Dermis blood vessel endothelial cell (primary cell): ENCODE data around the gene TMEM198. TPM values are rescaled to one million over a fixed set of nuclear protein-coding genes. Genes with fewer than 3 reads are reported as not detected.

Experiments
- DNase-seq: peaks from one replicate; pipeline ENCODE4 v3.0.0; 2010
- total RNA-seq: library from RNA; depleted of rRNA; stranded (reverse); fragments of >200 nt; gene quantifications from 2 replicates; pipeline ENCODE4 v1.2.3, GENCODE V29; 2014

TMEM198 gene
- total RNA-seq, 1 donor from 2014 or later = under 0.01 TPM

DNA sequence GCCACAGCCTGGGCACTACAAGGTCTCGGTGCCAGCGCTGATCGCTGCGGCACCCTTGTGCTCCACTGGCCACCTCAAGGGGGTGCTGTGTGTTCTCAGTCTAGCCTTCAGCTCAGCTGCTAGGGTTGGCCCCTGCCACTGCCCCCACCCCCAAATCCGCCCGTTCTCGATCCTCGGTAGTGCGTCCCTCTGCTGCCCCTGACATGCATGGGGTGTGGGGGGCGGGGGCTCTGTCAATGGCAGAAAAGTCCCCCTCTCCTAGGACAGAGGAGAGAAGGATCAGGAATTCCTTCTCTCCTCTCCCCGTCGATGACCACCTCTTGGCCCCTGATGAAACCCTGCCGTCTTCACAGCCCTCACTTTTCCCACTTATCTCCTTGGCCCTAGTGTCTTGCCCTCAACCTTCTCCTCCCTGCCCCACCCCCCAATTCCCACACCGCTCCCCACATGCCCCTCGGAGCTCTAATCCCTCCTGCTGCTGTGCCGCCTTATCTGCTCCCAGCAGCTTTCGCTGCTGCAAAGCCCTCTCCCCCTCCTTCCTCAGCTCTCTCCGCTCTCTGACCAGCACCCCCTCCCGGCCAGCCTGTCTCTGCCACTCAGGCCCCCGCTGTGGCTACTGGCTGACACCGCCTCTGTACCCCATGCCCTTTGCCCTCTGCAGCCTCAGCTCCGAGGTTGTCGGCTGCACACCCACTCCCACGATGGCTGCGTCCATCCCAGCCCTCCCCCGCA, 33.9 kb upstream of the TMEM198 start:
- DNase-seq = peak; percentile 64

DNA sequence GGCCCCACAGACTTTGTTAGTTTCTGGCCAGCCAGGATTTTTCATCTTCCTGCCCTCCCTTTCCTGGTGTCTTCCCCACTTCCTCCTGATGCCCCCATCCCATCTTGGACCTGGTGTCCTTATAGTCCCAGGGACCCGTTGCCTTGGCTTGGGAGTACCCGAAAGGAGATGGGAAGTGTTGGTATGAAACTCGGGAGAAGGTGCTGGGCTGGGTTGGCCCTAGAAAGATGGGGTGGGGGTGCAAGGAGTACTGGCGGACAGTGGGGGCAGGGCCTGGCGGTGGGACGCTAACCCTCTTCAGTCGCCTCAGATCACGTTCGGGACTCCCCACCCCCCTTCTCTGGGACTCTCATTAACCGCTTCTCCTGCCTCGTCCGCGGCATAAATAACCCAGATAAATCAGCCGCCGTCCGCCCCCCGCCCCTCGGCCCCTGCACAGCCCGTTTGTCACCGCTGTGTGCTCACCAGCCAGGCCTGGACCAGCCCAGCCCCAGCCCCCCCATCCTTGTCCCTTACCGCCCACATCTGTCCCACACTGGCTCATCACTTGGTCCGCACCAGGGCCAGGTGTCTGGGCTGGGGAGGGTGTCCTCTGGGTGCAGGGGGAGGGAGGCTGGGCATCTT, 33.2 kb upstream of the TMEM198 start:
- no peak for DNase-seq

DNA sequence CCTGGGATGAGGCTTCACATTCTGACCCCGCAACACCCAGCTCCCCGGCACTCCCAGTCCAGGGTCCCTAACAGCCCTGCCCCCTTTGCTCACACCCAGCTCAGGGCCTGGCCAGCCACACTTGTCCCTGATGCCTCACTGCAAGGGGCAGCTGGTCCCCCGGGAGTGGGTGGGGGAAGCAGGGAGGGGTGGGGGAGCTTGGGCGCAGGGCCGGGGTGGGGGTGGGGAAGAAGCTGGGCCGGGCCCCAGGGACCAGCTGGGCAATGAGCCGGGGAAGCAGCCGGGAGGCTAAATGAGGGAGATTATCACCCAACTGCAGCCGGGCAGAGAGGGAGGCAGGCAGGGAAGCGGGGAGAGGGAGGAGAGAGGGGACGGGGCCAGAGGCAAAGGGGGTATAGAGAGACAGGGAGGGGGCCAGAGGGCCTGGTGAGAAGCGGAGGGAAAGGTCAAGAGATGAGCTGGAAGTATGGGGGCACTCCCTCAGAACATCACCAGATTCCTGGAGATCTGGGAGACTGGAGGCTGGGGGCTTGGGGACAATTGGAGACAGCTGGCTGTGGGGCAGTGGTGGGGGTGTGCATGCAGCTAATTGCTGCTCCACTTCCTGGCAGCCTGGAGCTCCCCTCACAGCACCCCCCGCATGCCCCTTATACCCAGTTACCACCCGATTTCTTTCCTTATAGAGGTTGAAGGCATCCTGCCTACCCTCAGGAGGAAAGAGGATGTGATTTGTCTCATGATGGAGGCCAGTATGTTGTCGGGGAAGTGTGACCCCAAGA, 32.1 kb upstream of the TMEM198 start:
- DNase-seq = no peak

DNA sequence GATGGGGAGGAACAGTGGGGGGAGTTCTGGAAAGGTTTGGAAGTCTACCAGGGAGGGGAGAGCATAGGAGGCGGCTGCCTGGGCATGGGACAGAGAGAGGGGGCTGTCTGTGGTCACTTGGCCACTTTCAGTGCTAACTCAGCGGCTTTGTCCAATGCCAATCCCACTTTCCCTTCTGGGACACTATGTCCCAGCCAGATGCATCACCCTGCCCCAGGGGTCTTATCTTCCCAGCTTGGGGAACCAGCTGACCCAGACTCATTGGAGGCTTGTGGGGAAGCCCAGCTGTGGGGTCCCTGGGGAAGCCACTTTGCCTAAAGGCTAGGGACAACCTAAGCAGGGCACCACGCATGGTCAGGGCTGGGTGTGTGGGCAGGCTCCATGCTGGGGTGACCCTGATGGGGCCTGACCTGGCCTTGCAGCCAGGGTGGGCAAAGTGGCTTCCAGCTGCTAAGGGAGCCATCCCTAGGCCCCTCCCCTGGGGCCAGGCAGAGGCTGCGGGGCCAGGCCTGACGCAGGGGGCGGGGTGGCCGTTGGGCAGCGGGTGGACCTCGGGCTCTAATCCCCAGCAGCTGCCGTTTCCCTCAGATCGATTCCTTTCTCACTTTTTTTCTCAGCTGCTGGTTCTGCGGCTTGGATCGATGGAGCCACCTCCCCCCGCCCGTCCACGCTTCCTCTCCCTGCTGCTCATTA, 31.2 kb upstream of the TMEM198 start:
- DNase-seq = no peak

DNA sequence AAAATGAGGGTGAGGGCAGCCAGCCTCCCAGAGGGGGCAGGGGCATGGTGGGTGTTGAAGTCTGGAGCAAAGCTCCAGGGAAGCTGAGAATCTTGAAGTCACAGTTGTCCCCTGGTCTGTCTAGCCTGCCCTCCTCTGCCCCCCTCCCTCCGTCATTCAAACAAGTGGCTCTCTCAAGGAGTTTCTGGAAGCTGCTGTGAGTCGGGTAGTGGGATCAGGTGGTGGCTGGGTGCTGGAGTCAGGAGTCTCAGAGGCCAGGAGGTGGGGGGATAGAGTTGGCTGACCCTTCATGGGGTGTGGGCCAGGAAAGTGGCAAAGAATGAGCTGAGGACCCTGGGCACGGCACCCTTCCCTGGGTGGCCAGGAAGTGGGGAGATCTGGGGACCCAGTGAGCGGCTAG, 30.0 kb upstream of the TMEM198 start:
- DNase-seq = no peak

DNA sequence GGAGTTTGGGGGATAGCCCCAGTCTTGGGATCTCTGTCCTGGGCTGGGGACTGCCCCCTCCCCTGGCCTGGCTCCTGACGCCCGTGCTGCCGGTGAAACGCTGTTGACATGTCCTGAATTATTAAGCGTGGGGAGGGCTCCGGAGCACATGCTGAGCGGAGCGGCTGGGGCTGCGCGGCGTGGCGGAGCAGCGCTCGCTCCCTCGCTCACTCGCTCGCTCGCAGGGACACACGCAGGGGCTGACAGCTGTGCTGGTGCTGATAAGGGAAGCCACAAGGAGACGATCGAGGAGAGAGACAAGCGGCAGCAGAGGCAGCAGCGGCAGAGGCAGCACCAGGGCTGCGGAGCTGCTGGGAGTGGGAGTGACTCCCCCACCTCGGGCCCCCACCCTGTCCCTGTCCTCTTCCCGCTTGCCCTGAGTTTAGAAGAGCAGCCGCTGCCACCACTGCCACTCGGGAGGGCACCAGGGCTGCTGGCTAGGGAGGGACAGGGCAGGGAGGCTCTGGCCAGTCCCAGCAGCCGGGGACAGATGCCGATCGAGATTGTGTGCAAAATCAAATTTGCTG, 29.5 kb upstream of the TMEM198 start, which contains the start of gene ASIC4:
Gene ASIC4, plus strand, starts transcription at position 287 of the 566 bp plus-strand sequence. Its CDS starts 243 bp downstream, at position 530.
- DNase-seq = no peak

DNA sequence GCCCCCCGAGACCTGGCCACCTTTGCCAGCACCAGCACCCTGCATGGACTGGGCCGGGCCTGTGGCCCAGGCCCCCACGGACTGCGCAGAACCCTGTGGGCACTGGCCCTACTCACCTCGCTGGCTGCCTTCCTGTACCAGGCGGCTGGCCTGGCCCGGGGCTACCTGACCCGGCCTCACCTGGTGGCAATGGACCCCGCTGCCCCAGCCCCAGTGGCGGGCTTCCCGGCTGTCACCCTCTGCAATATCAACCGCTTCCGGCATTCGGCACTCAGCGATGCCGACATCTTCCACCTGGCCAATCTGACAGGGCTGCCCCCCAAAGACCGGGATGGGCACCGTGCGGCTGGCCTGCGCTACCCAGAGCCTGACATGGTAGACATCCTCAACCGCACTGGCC, 29.0 kb upstream of the TMEM198 start:
- DNase-seq = no peak

DNA sequence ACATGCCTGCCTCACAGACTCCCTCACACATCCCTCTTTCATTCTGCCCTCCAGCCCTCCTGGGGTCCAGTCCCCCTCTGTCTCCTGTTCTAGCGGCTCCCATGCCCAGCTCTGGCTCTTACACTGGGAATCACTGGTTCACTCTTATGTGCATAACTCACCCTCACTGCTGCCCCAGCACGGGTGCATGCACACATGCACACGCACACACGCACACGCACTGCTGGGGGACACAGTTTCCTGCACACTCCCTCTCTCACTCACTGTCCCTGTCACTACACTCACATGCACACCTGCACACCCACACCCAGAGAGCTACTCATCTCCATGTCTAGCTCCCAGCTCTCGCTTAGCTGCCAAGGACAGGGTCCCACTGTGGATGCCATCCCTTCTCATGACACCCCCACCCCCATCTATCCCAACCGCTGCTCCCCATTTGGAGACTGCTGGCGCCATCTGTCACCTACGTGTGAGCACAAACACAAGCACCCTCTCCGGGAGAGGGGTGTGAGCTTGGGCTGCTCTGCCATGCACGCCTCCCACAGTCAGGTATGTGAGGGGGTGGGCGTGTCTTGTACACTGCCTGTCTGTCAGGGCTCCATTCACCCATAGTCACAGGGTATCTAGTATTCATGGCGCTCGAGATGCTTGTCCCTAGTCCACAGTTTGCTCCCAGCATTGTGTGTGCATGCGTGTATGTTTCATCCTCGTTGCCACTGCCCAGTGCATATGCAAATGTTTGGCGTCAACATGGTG, 27.8 kb upstream of the TMEM198 start:
- no peak for DNase-seq

DNA sequence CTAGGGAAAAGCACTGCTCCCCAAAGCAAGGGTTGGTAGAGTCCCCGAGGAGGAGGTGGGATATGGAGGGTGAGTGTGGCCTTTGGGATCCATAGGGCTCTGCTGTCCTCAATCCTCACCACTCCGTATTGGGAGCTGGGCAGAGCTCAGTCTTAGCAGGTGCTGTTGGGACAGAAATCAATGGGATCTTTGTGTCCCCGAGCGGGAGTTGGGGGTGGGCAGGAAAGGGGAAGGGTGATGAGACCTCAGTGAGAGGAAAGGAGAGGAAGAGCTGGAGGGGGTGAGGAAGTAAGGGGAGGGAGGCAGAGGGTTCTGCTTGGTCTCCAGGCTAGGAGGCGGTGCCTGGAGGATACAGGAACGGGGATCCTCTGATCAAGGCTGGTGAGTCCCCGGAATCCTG, 26.9 kb upstream of the TMEM198 start:
- no peak for DNase-seq

DNA sequence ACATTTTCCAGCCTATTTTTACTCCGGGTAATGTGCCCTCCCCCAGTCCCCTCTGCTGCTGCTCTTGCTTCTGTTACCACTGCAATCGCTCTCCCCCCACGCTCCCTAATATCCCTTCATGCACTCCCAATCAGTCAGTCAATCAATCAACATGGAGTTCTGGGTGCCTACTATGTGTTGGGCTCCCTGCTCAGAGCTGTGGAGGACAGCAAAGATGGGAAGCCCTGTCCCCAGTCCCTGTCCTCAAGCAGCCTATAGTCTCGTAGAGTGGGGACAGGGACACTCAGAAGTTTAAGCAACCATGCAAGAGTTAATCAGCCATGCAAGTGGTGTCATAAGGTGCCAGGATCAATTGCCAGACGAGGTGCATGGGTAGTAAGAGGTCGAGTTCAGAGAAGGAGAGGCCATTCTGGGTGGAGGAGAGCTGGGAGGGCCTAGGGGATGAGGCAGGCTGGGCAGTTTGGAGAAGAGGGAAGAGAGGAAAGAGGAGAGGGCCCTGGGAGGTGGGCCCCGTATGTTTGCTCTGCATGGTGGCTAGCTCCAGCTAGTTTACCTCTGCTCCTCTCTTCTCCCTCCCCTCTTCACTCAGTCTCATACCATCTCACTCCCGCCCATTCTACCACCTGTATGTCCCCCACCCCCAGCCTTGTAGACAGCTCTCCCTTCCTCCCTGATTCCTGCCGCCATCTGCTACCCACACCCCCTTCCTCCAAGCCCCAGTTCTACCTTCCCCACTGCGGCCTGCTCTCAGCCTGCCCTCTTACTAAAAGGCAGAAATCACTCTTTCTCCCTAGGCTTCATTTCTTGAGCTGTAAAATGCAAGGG, 25.7 kb upstream of the TMEM198 start:
- no peak for DNase-seq

DNA sequence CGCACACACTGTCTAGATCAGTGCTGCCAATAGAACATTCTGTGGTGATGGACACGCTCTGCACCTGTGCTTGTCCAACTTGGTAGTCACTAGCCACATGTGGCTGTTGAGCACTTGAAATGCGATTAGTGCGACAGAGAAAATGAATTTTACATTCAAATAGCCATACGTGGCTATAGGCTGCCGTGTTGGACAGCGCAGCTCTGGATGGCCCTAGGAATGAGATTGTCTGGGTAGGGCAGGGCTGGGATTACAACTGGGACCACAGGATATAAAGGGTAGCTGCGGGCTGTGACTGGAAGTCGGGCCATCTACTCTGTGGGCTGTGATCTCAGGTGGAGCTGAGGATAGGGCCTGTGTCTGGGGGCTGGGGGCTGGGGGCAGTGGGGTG, 24.3 kb upstream of the TMEM198 start:
- DNase-seq = no peak

DNA sequence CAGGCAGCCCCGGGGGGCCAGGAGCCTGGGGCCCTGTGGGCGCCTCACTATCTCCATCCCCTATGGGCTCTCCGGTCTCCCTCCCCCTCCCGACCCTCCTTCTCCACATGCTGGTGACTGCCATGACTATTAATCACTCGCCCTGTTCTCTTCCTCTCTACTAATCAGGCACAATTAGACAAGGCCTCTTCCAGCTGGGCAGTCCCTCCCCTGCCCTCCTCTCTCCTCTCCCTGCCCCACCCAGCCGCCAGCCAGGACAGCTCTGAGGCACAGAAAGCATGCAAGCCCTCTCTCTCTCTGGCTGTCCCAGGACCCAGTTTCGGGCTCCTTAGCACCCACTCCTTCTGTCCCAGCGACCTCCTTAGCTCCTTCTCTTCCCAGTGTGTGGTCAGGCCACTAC, 23.7 kb upstream of the TMEM198 start:
- DNase-seq = no peak

DNA sequence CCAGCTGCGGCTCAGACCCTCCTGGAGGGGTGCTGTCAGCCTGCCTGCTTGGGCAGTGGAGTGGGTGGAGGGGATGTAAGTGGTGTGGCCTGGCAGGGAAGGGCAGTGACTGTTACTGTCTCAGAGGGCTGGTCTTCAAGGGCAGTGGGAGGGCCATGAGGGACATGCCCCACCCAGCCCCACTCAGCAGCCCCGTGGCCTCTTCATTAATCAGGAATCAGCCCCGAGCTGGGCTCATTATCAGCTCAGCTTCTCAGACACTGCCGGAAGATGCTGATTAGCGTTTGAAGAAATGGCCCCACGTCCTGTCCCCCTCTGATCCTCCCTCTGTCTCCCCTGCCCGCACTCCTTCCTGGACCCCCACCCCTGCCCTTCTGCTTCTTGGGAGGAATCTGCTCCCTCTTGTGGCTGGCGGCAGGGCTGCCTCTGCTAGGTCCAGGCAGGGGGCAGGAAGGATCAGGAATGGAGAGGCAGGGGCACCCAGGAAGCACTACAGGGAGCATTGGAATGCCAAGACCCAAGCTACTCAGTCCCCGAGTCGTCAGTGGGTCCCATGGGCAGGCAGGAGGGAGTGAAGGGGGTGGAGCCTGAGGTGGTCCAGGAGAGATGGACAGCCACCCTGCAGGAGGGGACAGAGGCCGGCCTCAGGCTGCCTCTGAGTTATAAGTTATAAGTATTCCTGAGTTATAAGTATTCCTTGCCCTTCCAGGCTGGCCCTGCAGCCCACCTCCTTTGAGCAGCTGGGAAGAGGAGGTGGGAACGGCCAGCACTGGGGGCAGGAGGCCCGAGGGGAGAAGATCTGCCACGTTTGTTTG, 22.6 kb upstream of the TMEM198 start:
- DNase-seq = peak; percentile 40

DNA sequence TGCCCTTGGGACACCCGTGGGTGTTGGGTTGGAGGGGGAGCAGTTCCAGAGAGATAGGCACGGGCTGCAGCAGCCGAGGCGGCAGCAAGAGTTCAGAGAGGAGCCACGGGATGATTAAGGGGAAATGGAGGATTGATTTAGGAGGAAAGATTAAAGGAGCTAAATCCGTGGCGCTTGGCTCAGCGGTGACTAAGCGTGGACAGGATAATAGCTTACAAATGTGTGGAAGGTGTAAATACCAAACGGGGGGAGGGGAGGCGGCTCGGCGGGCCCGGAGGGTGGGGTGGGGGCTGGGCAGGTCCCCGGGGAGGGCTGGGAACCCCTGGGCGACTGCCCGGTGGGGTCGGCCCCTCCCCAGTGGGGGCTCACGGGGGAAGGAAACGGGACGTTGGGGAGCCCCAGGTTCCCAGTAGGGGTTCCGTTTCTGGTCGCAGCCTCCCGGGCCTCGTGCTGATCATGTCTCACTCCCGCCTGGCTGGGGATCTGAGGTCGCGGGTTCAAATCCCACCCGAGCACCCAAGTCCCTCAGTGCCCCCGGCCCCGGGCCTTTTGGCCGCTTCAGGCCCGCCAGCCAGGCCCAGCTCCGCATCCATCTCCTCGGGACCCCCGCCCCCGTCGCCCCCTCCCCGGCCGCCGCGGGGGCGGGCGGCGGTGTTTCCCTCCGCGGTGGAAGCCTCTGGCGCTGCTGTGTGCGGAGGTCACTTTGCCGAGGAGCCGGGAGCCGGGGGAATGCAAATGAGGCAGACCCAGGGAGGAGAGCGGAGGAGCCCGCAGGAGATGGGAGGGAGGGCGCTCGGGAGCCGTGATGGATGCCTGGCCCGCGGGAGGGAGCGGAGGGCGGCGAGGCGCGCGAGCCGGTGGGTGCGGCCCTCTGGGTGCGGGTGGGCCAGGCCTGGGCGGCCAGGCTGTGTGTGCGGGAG, 21.5 kb upstream of the TMEM198 start:
- peak; percentile 20 for DNase-seq

DNA sequence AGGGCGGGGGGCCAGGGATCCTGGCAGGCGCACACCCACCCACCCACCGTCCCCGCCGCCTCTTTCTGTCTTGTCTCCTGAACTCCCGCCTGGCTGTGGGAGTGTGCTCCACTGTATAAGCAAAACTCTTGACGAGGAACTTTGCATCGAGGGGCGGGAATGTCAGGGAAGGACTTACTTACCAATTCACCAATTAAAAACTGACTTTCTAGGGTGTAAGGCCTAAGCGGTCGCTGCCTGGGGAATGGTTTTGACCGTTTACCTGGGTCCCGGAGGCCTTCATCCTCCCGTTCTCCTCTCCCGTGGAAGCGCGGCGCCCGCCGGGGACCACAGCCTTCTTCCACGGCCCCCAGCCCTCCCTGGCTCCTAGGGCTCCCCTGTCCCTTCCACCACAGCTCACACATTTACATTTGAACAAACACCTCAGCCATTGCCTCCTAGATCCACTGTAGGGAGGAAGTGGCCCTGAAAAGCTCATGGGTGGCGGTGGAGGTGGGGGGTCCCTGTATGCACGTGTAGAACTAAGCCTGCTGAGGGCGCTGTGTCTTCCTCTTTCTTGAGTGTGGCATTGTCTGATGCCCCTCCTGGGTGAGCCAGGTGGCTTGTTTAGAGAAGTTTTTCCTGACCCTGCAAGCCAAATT, 20.7 kb upstream of the TMEM198 start:
- no peak for DNase-seq

DNA sequence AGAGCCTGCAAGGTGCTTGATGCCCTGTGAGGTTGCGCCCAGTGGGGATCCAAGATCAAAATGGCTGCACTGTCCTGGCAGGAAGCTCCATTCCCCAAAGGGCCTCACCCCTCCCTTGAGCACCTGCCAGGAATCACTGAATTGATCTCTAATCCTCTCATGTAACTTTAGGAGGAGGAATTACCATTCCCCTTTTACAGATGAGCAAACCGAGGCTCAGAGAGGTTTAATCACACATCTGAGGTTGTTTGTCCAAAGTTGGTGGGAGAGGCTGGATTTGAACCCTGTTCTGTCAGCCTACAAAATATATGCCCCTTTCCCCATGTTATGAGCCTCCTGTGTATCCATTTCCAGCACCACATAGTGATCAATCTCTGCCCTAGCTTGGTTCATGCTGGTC, 19.0 kb upstream of the TMEM198 start:
- DNase-seq = no peak

DNA sequence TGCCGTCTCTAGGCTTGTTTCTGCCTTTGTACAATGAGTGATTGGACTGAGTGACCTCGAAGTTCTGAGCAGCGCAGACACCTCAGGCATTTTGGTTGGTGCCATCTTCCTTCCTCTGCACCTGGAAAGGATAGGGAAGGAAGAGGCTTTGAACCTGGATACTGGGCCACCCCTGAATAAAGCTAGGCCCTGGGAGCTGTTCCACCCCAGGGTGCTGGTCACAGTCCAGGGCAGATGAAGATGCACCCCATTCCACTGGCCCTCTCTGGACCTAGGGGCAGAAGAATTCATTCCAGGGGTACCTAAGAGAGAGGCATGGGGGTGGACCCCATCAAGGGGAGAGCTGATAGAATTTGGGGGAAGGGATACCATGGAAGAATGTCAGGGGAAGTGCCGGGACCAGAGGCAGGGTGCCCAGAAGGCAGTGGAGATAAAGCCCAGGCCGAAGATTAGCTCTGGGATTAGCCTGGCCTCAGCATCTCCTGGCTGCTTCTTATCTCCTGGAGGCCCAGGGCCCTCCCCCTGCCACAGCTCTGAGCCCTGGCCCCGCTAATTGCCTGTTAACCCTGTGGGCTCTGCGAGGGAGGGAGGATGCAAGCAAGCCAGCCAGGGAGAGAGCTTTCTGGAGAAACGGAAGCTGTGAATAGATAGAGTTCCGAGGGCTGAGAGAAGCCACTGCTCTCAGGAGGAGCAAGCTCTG, 18.1 kb upstream of the TMEM198 start:
- DNase-seq = no peak
